ENCODE data around the gene TTLL6. TPM values are rescaled to one million over a fixed set of nuclear protein-coding genes. Genes with fewer than 3 reads are reported as not detected.

TTLL6 gene
- total RNA-seq, 4 donors from 2014 or later = 1.1 to 7.5 (median 1.5) TPM; not detected in 1

DNA sequence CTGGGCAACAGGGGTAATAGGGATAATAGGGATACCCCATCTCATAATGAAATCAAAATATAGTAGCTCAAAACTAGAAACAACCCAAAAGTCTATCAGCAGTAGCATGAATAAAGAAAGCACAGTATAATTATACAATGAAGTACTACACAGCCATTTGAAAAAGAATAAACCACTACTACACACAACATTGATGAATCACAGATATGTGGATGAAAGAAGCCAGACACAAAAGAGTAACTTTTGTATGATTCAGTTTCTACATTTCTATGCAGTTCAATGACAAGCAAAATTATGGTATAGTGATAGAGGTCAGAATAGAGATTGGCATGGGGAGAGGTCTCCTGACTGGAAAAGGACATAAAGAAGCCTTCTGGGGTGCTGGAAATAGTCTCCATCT, 85.7 kb downstream of the TTLL6 start:
- Histone ChIP-seq H3K36me3 (no peaks in the 10 kb centered on the region), H3K27me3 (peaks cover 3 to 68% of the 10 kb centered on the region in 2 donors), H3K27ac (no peak overlapping the region), H3K4me3 (no peak overlapping the region), H3K9me3 (no peaks in the 10 kb centered on the region), H3K4me1 (peaks cover 0 to 22% (median 5%) of the 10 kb centered on the region in 4 donors)
- TF ChIP-seq POLR2A (IDR thresholded peaks at IDR 0.05) = no peak
- TF ChIP-seq, protein P1, sequence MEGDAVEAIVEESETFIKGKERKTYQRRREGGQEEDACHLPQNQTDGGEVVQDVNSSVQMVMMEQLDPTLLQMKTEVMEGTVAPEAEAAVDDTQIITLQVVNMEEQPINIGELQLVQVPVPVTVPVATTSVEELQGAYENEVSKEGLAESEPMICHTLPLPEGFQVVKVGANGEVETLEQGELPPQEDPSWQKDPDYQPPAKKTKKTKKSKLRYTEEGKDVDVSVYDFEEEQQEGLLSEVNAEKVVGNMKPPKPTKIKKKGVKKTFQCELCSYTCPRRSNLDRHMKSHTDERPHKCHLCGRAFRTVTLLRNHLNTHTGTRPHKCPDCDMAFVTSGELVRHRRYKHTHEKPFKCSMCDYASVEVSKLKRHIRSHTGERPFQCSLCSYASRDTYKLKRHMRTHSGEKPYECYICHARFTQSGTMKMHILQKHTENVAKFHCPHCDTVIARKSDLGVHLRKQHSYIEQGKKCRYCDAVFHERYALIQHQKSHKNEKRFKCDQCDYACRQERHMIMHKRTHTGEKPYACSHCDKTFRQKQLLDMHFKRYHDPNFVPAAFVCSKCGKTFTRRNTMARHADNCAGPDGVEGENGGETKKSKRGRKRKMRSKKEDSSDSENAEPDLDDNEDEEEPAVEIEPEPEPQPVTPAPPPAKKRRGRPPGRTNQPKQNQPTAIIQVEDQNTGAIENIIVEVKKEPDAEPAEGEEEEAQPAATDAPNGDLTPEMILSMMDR (IDR thresholded peaks at IDR 0.05) = no peak
- no peak for DNase-seq

DNA sequence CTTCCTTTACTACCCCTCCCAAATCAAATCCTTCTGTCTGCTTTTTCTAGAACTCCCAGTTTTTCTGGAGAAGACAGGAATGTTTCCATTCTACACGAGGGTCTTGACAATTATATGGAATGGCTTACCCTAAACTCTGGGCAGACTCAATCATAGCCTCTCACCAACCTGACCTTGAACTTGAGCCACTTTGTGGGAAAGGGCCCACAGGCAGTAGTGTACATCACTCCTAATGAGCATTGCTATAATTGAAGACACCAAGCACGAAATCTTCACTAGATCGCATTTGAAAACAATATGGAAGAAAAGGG, 86.8 kb downstream of the TTLL6 start:
- Histone ChIP-seq H3K4me1 (peaks cover 0 to 27% (median 5%) of the 10 kb centered on the region in 4 donors), H3K36me3 (no peaks in the 10 kb centered on the region), H3K27ac (no peak overlapping the region), H3K9me3 (no peaks in the 10 kb centered on the region), H3K27me3 (peaks cover 3 to 77% of the 10 kb centered on the region in 2 donors), H3K4me3 (no peak overlapping the region)
- TF ChIP-seq, protein P1 (IDR thresholded peaks at IDR 0.05) = no peak
- TF ChIP-seq POLR2A (IDR thresholded peaks at IDR 0.05) = no peak
- no peak for DNase-seq

DNA sequence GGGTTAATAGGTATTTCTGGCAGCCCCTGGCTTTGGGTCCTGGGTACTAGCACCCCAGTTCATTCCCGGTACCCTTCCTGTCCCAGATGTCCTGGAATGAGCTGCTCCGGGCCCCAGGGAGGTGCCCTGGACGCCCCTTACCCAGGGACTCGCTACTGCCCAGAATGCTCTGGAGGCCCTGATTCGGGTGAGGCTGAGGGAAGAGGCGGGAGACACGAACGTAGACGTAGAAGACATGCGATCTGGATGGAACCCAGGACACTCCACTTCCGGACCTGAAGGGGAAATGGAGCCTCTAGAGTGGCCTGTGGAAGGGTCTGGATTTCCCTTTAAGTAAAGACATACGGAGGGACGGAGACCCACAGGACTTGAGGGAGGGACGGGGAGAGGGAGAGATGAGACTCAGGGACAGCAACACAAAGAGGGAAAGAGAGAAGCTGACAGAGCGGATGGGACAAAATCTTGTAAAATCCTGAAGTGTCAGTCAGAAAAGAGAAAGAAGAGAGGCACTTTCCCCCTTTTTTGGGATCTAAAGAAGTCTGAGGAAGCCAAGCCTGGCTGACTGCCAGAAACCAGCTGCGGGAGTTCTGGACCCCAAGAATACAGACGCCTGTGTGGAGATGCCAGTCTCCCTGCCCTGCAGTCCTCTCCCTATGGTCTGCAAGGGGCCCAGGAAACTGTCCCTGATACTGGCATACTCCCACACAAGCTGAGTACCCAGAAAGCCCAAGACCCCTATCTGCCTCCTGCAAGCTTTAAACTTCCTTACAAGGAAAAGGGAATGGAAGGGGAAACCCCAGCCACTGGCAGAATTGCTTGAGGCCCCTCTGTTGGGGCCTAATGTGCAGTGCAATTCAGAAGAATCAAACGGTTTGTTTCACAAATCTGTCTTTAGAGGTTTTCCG, 87.4 kb downstream of the TTLL6 start:
- H3K4me3 ChIP-seq = no peak overlapping the region
- no peaks in the 10 kb centered on the region for H3K9me3 ChIP-seq
- peaks cover 3 to 76% of the 10 kb centered on the region in 2 donors for H3K27me3 ChIP-seq
- H3K36me3 ChIP-seq = no peaks in the 10 kb centered on the region
- DNase-seq = no peak
- TF ChIP-seq POLR2A (IDR thresholded peaks at IDR 0.05) = no peak
- TF ChIP-seq, protein P1 (IDR thresholded peaks at IDR 0.05) = no peak
- H3K27ac ChIP-seq = no peak overlapping the region
- H3K4me1 ChIP-seq = peaks cover 0 to 33% (median 7%) of the 10 kb centered on the region in 4 donors

DNA sequence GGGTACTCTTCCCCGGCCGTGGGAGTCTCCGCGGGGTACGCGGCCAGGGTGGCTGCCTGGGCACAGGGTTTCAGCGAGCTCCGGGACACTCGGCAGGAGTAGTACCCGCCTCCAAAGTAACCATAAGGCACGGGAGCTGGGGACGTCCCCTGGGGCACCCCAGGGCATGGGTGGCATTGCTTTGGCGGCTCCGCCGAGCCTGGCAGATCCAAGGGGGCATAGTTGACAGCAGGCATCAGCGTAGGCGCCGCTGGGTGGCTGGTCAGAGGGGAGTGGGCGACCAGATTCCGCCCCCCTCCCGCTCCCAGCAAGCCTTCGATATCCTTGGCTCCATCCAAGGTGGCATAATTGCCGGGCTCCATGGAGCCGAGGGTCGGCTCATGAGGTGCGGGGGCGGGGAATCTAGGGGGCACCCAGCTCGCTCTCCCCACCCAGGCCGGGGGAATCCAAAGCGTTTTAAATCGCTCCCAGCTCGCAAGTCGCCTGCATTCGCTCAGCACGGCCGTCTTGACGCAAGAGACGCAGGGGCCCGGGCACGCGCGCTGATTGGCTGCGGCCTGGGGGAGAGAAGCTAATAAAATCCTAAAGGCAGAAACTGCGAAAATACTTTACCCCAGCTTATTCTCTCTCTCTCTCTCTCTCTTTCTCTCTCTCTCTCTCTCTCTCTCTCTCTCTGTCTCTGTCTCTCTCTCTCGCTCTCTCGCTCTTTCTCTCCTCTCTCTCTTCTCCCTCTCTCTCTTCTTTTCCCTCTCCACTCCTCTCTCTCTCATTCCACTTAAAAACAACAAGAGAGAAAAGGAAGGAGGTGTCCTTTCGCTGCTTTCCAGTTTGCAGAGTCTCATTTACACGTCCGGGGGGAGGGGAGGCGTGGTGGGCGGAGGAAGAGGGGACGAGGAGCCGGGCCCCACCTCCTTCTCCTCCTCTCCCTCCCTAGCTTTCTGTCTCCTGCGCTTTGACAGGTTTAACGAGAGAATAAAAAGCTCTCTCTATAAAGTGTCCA, 88.5 kb downstream of the TTLL6 start, which contains the start of gene HOXB13:
Gene HOXB13, minus strand, starts transcription at position 519 of the 1,000 bp plus-strand sequence. Its CDS starts 157 bp downstream, at position 362.
- TF ChIP-seq, protein P1 (IDR thresholded peaks at IDR 0.05) = no peak
- TF ChIP-seq POLR2A (IDR thresholded peaks at IDR 0.05) = no peak
- Histone ChIP-seq H3K27me3 (peaks cover 3 to 77% of the 10 kb centered on the region in 2 donors), H3K9me3 (no peaks in the 10 kb centered on the region), H3K4me1 (peaks cover 0 to 44% (median 14%) of the 10 kb centered on the region in 4 donors), H3K4me3 (peak within 1 kb of the TSS in 3 of 4 donors; percentile 9 to 41 (median 38)), H3K27ac (no peak within 1 kb of the TSS), H3K36me3 (no peaks in the 10 kb centered on the region)
- DNase-seq = peak in 1 of 3 donors; percentile 60

DNA sequence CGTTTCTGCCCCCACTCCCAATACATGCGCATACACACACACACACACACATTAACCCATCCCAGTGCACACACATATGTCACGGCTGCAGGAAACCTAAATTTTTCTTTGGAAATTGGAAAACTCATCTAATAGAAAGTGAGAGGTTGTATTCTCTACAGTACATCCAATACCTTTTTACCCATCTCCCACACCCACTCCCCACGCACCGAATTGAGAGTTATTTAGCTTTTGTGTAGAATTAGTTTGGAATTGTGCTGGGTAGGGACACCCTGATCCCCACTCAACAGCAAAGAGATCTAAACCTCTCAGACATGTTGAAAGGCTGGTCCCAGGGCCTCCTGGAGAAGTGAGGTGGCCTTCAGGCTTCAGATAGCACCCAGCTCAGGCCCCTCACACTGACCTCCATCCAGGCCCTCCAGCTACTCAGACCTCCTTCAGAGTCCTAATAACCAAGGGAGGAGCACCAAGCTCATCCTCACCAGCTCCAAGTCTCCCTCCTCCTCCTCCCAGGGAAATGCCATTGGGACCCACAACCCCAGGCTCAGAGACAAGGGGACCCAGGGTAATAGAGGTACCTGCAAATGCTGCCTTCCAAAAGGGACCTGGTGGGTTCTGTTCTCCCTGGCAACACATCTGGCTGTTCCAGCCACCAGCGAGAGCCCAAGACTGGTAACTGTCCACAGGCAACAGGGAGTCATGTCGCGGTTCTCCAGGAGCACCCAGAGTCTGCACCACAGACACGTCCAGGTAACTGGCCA, 89.4 kb downstream of the TTLL6 start:
- no peak for DNase-seq
- Histone ChIP-seq H3K27me3 (peaks cover 0 to 78% of the 10 kb centered on the region in 2 donors), H3K4me3 (no peak overlapping the region), H3K27ac (no peak overlapping the region), H3K9me3 (no peaks in the 10 kb centered on the region), H3K36me3 (no peaks in the 10 kb centered on the region), H3K4me1 (peaks cover 0 to 42% (median 17%) of the 10 kb centered on the region in 4 donors)
- TF ChIP-seq POLR2A (IDR thresholded peaks at IDR 0.05) = no peak
- TF ChIP-seq, protein P1 (IDR thresholded peaks at IDR 0.05) = no peak
